Fibroblast of peridontal ligament (primary cell): ENCODE measurements around the gene GRB14.
A peak's percentile ranks its signal among the peaks of the same experiment; 100 is the strongest.
"Not testable (repeated sequence)": the region's sequence is repeated elsewhere in the genome, so short reads cannot be mapped to it uniquely, and the experiment has no call there.

Source experiments
- DNase-seq: peaks from one replicate; pipeline ENCODE4 v3.0.0-alpha.2; 2010; ENCODE audit errors: extremely low read depth

GRB14 gene

GRCh38 chr2:164558450-164558849, 62.8 kb downstream of the GRB14 start:
- DNase-seq: peak; percentile 54

GRCh38 chr2:164554487-164554886, 66.8 kb downstream of the GRB14 start:
- DNase-seq: peak; percentile 33

GRCh38 chr2:164551519-164551918, 69.8 kb downstream of the GRB14 start:
- DNase-seq: no peak

- not testable (repeated sequence) for DNase-seq
Measured at GRCh38 chr2:164549705-164550104, 71.6 kb downstream of the GRB14 start.

GRCh38 chr2:164545484-164545883, 75.8 kb downstream of the GRB14 start:
- no peak for DNase-seq

- peak; percentile 86 for DNase-seq
Measured at GRCh38 chr2:164542581-164543021, 78.7 kb downstream of the GRB14 start.

- DNase-seq: peak; percentile 77
Measured at GRCh38 chr2:164538240-164538866, 82.9 kb downstream of the GRB14 start.

GRCh38 chr2:164535280-164536025, 85.8 kb downstream of the GRB14 start:
- no peak for DNase-seq

GRCh38 chr2:164530464-164530863, 90.8 kb downstream of the GRB14 start:
- no peak for DNase-seq

GRCh38 chr2:164523726-164524125, 97.6 kb downstream of the GRB14 start:
- DNase-seq: peak; percentile 28

GRCh38 chr2:164523009-164523408, 98.3 kb downstream of the GRB14 start:
- DNase-seq: peak; percentile 62

- no peak for DNase-seq
Measured at GRCh38 chr2:164522561-164522981, 98.7 kb downstream of the GRB14 start.

- DNase-seq: peak; percentile 20
Measured at GRCh38 chr2:164515734-164516133, 105.5 kb downstream of the GRB14 start.

- DNase-seq: no peak
Measured at GRCh38 chr2:164515030-164515429, 106.3 kb downstream of the GRB14 start.

GRCh38 chr2:164514491-164514890, 106.8 kb downstream of the GRB14 start:
- DNase-seq: peak; percentile 18

GRCh38 chr2:164512871-164513270, 108.4 kb downstream of the GRB14 start:
- no peak for DNase-seq

GRCh38 chr2:164511738-164512137, 109.5 kb downstream of the GRB14 start:
- DNase-seq: no peak

GRCh38 chr2:164510895-164511294, 110.4 kb downstream of the GRB14 start:
- no peak for DNase-seq

- no peak for DNase-seq
Measured at GRCh38 chr2:164509137-164509877, 112.0 kb downstream of the GRB14 start.

- DNase-seq: no peak
Measured at GRCh38 chr2:164504253-164504652, 117.0 kb downstream of the GRB14 start.

GRCh38 chr2:164498836-164499235, 122.4 kb downstream of the GRB14 start:
- no peak for DNase-seq

- no peak for DNase-seq
Measured at GRCh38 chr2:164496881-164497280, 124.4 kb downstream of the GRB14 start.

GRCh38 chr2:164496421-164496820, 124.9 kb downstream of the GRB14 start:
- no peak for DNase-seq
